LNCaP clone FGC (cell line): ENCODE measurements around the gene PRSS16.
"Not testable (repeated sequence)": the region's sequence is repeated elsewhere in the genome, so short reads cannot be mapped to it uniquely, and the experiment has no call there.

Experiments used
- DNase-seq: peaks from one replicate; pipeline ENCODE4 v3.0.0-alpha.2; 2011; ENCODE audit warnings: low read depth
- H3K4me3 ChIP-seq: 2 replicates; pipeline ENCODE4 v1.5.1; 2011; ENCODE audit warnings: mild to moderate bottlenecking, low read depth, low read length, control low read depth
- TF ChIP-seq, protein P1 (sequence below): IDR thresholded peaks from 2 replicates; pipeline ENCODE4 v1.5.1; 2012; ENCODE audit warnings: mild to moderate bottlenecking; ENCODE audit not compliant: control insufficient read depth, insufficient read depth; ENCODE audit errors: extremely low read depth

Gene PRSS16

DNA sequence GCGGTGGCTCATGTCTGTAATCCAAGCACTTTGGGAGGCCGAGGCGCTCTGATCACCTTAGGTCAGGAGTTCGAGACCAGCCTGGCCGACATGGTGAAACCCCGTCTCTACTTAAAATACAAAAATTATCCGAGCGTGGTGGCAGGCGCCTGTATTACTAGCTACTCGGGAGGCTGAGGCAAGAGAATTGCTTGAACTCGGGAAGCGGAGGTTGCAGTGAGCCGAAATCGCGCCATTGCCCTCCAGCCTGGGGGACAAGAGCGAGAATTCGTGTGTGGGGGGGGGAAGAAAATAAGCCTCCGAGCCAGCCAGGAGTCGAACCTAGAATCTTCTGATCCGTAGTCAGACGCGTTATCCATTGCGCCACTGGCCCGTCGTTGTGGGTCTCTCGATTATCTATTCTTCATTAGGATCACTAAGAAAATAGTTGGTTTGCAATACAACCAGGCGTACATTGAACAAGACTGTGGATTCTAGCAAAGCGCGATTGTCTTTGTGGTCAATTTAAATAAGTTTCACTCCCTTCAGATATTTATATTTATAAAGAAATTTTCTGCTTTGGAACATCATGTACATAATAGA, 33.9 kb upstream of the PRSS16 start:
- peak overlapping the region; percentile 50 for H3K4me3 ChIP-seq
- TF ChIP-seq, protein P1, sequence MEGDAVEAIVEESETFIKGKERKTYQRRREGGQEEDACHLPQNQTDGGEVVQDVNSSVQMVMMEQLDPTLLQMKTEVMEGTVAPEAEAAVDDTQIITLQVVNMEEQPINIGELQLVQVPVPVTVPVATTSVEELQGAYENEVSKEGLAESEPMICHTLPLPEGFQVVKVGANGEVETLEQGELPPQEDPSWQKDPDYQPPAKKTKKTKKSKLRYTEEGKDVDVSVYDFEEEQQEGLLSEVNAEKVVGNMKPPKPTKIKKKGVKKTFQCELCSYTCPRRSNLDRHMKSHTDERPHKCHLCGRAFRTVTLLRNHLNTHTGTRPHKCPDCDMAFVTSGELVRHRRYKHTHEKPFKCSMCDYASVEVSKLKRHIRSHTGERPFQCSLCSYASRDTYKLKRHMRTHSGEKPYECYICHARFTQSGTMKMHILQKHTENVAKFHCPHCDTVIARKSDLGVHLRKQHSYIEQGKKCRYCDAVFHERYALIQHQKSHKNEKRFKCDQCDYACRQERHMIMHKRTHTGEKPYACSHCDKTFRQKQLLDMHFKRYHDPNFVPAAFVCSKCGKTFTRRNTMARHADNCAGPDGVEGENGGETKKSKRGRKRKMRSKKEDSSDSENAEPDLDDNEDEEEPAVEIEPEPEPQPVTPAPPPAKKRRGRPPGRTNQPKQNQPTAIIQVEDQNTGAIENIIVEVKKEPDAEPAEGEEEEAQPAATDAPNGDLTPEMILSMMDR: no peak
- DNase-seq: no peak

DNA sequence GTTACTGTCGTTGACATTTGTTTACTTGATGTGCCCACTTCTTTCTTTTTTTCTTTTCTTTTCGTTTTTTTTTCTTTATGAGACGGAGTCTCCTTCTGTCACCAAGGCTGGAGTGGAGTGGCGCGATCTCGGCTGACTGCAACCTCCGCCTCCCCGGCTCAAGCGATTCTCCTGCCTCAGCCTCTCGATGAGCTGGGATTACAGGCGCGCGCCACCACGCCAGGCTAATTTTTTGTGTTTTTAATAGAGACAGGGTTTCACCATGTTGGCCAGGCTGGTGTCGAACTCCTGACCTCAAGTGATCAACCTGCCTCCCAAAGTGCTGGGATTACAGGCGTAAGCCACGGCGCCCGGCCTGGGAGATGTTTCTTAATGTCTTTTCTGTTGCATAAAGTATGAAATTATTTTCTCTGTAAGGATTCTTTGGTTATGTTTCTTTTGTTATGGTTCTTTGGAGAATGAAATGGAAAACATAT, 33.3 kb upstream of the PRSS16 start:
- TF ChIP-seq, protein P1: no peak
- peak overlapping the region; percentile 50 for H3K4me3 ChIP-seq

DNA sequence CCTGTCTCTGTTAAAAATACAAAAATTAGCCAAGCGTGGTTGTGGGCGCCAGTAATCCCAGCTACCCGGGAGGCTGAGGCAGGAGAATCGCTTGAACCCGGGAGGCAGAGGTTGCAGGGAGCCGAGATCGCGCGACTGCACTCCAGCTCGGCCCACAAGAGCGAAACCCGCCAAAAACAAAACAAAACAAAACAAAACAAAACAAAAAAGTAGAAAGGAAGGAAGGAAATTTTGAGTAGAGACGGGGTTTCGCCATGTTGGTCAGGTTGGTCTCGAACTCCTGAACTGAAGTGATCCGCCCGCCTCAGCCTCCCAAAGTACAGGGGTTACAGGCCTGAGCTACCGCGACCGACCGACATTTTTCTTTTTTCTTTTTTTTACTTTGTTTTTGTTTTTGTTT, 30.6 kb upstream of the PRSS16 start:
- DNase-seq: no peak
- no peak overlapping the region for H3K4me3 ChIP-seq
- TF ChIP-seq, protein P1: no peak

More for the DNA sequence above, 33.3 kb upstream of the PRSS16 start:
- DNase-seq: no peak

DNA sequence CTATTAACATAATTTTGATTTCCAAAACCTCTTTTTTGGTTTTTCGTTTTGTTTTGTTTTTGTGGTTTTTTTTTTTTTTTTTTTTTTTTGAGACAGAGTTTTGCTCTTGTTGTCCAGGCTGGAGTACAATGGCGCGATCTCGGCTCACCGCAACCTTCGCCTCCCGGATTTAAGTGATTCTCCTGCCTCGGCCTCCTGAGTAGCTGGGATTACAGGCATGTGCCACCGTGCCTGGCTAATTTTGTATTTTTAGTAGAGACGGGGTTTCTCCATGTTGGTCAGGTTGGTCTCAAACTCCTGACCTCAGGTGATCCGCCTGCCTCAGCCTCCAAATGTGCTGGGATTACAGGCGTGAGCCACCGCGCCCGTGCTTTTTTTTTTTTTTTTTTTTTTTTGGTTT, 24.5 kb upstream of the PRSS16 start:
- not testable (repeated sequence) for DNase-seq, H3K4me3 ChIP-seq

DNA sequence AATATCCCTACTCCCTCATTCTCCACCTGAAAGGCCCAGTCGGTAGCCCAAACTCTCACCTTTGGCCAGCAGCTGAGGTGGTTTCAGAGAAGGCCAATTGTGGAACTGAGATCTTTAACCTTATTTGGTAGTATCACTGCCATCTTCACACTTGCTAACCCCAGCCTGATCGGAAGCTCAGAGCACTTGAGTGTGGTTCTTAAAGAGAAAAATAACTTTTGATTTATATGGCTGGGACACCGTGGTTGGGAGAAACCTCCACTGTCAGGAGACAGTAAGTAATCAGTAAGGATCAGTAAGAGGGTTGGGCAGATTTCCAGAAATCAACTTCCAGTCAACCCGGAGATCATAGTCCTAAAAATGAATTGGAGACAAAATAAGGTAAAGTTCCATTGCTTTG, 22.8 kb upstream of the PRSS16 start:
- DNase-seq: no peak
- no peak overlapping the region for H3K4me3 ChIP-seq
- TF ChIP-seq, protein P1: no peak

DNA sequence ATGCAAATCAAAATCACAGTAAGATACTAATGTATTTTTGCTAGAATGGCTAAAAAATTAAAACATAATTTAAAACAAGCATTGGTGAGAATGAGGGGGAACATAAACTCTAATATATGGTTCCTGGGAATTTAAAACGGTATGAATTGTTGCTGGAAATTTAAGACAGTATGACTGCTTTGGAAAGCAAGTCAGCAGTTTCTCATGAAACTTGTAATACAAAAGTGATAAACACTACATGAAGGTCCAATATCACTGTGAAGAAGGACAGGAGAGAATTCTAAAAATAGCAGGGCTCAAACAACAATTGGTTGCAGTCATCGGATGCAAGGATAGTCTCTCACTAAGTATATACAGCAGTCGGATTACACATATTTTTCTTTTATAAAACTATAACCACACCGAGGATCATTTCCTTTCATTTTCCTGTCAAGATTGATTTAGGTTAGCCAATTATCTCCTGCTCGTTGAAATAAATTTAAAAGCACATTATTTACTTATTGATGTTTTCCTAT, 18.5 kb upstream of the PRSS16 start:
- H3K4me3 ChIP-seq: no peak overlapping the region
- TF ChIP-seq, protein P1: no peak
- no peak for DNase-seq

DNA sequence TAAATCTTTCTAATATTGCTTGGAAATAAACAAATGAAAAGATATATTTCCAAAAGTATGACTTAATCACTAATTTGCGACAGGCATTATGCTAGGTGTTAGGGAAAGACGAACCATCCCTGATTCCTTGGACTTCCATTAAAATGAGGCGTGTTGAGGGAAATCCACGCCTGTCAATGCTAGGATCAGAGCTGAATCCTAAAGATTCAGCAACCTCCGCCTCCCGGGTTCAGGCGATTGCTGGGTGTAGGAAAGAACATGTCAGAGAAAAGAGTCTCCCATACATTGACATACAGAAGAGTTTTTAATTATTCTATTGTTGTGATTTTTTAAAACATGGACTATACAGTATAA, 16.8 kb upstream of the PRSS16 start:
- DNase-seq: no peak
- H3K4me3 ChIP-seq: peak overlapping the region; percentile 37
- TF ChIP-seq, protein P1: no peak
